ENCODE results near the gene ACTL7B. TPM values are rescaled to one million over a fixed set of nuclear protein-coding genes. Genes with fewer than 3 reads are reported as not detected.

ACTL7B gene
- total RNA-seq, 1 experiment from 2014 or later, result not detected

Other genes with a start within 250 kb of the ACTL7B start
- not detected in 2 replicates for gene ACTL7A, start 6.3 kb upstream of the ACTL7B start, total RNA-seq (2014; rRNA removed; shearing (Covaris generic))
- gene ELP1, start 78.1 kb upstream of the ACTL7B start, total RNA-seq (2014; rRNA removed; shearing (Covaris generic)), result 18.4 and 19.0 TPM in 2 replicates
- gene ABITRAM, start 78.4 kb upstream of the ACTL7B start, total RNA-seq (2014; rRNA removed; shearing (Covaris generic)), result 6.5 and 8.3 TPM in 2 replicates
- 90.8 and 90.9 TPM in 2 replicates for gene CTNNAL1, start 157.5 kb upstream of the ACTL7B start, total RNA-seq (2014; rRNA removed; shearing (Covaris generic))

Data from H4 (cell line).